Upper lobe of left lung (tissue), 4 donors: ENCODE data around the gene MCF2L.

Experiments
- POLR2A ChIP-seq, 4 donors: fragments of 450-650 bp; IDR thresholded peaks; one replicate each; pipeline ENCODE4 v1.5.1; 2016 to 2017; ENCODE audit warnings: antibody characterized with exemption in 4 of 4, mild to moderate bottlenecking in 2 of 4
- POLR2AphosphoS5 ChIP-seq, 2 donors: sonication (generic); formaldehyde crosslinking; IDR thresholded peaks; one replicate each; pipeline ENCODE4 v1.5.1; 2017; ENCODE audit warnings: antibody characterized with exemption in 2 of 2

DNA sequence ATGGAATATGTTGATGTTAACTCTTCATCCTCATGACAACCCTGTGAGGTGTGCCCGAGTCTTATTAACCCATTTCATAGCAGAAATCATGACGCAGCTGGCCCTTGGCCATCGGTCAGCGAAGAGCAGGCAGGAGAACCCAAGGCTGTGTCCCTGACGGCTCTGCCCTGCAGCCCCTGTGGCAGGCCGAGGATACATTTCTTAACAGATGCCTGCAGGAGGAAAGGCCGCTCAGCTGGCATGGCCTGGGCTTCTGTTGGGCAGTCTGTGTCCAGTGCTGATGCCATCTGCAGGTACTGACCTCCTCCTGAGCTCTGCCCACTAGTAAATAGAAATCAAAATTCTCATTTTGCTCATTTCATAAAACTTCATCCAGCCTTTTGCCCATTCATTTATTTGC lies 35.4 kb upstream of the MCF2L start:
- TF ChIP-seq POLR2A (IDR thresholded peaks at IDR 0.05) (no peak), POLR2AphosphoS5 (IDR thresholded peaks at IDR 0.05) (no peak)
